Ishikawa (cell line): ENCODE data around the gene STX8.

ENCODE experiments used
- CEBPB ChIP-seq: IDR thresholded peaks from 2 replicates; pipeline ENCODE4 v1.6.1; 2012
- CREB1 ChIP-seq: IDR thresholded peaks from 2 replicates; pipeline ENCODE4 v1.6.1; 2012; ENCODE audit warnings: low read depth
- EGR1 ChIP-seq: IDR thresholded peaks from 2 replicates; pipeline ENCODE4 v1.6.1; 2012
- EP300 ChIP-seq: IDR thresholded peaks from 2 replicates; pipeline ENCODE4 v1.6.1; 2012; ENCODE audit warnings: borderline replicate concordance
- FOXM1 ChIP-seq: IDR thresholded peaks from 2 replicates; pipeline ENCODE4 v1.6.1; 2012; ENCODE audit warnings: low read depth, borderline replicate concordance
- MAX ChIP-seq: IDR thresholded peaks from 2 replicates; pipeline ENCODE4 v1.6.1; 2012
- NFIC ChIP-seq: IDR thresholded peaks from 2 replicates; pipeline ENCODE4 v1.6.1; 2012
- RAD21 ChIP-seq: IDR thresholded peaks from 2 replicates; pipeline ENCODE4 v1.6.1; 2012; ENCODE audit warnings: low read depth
- REST ChIP-seq: IDR thresholded peaks from 2 replicates; pipeline ENCODE4 v1.6.1; 2012; ENCODE audit warnings: low read depth, mild to moderate bottlenecking
- TAF1 ChIP-seq: IDR thresholded peaks from 2 replicates; pipeline ENCODE4 v1.6.1; 2012; ENCODE audit warnings: low read depth, mild to moderate bottlenecking
- TCF12 ChIP-seq: IDR thresholded peaks from 2 replicates; pipeline ENCODE4 v1.6.1; 2012; ENCODE audit warnings: low read depth
- TEAD4 ChIP-seq: IDR thresholded peaks from 2 replicates; pipeline ENCODE4 v1.6.1; 2012
- USF1 ChIP-seq: IDR thresholded peaks from 2 replicates; pipeline ENCODE4 v1.6.1; 2012
- YY1 ChIP-seq: IDR thresholded peaks from 2 replicates; pipeline ENCODE4 v1.6.1; 2012; ENCODE audit warnings: low read depth
- ZBTB7A ChIP-seq: IDR thresholded peaks from 2 replicates; pipeline ENCODE4 v1.6.1; 2012; ENCODE audit warnings: low read depth

Gene STX8

GRCh38 chr17:9531034-9531433 is 44.6 kb downstream of the STX8 start:
- no peak for TF ChIP-seq FOXM1
- no peak for TF ChIP-seq EP300
- TF ChIP-seq USF1: no peak
- TF ChIP-seq ZBTB7A: no peak
- no peak for TF ChIP-seq TCF12
- TF ChIP-seq TEAD4: no peak
- no peak for TF ChIP-seq TAF1
- no peak for TF ChIP-seq EGR1
- no peak for TF ChIP-seq CREB1
- TF ChIP-seq CEBPB: no peak
- no peak for TF ChIP-seq MAX
- TF ChIP-seq REST: no peak
- no peak for TF ChIP-seq YY1
- no peak for TF ChIP-seq NFIC

GRCh38 chr17:9529033-9529700 is 46.5 kb downstream of the STX8 start:
- TF ChIP-seq TCF12 (no peak), FOXM1 (no peak), EGR1 (no peak), RAD21 (peak; percentile 62), USF1 (no peak), EP300 (no peak)

GRCh38 chr17:9527788-9528187 is 47.8 kb downstream of the STX8 start:
- TF ChIP-seq ZBTB7A (no peak), CREB1 (no peak), RAD21 (no peak), TEAD4 (no peak), USF1 (no peak), EGR1 (no peak), REST (no peak), FOXM1 (no peak), TAF1 (no peak), NFIC (no peak), MAX (no peak), EP300 (no peak), YY1 (no peak), CEBPB (no peak), TCF12 (no peak)

- peak; percentile 74 for TF ChIP-seq RAD21
- TF ChIP-seq REST: no peak
Observed at GRCh38 chr17:9522074-9522473, 53.5 kb downstream of the STX8 start.

- TF ChIP-seq NFIC: no peak
- no peak for TF ChIP-seq USF1
- no peak for TF ChIP-seq ZBTB7A
- TF ChIP-seq MAX: no peak
- TF ChIP-seq CEBPB: no peak
- no peak for TF ChIP-seq EP300
- TF ChIP-seq FOXM1: no peak
- TF ChIP-seq RAD21: no peak
- TF ChIP-seq TAF1: no peak
- no peak for TF ChIP-seq CREB1
- no peak for TF ChIP-seq REST
- TF ChIP-seq EGR1: no peak
- TF ChIP-seq TEAD4: no peak
- no peak for TF ChIP-seq TCF12
Observed at GRCh38 chr17:9521062-9521461, 54.6 kb downstream of the STX8 start.
